Body of pancreas (tissue), 4 donors: ENCODE measurements around the gene RHOBTB1. TPM values are rescaled to one million over a fixed set of nuclear protein-coding genes. Genes with fewer than 3 reads are reported as not detected.

Source experiments
- ATAC-seq: fragments of 150-250 bp; one replicate; pipeline ENCODE4 v1.9.1; 2016
- DNase-seq, 4 donors: peaks; one replicate each; pipeline ENCODE4 v3.0.0-alpha.2; 2019
- H3K27ac ChIP-seq, 4 donors: fragments of 200-600 bp; sonication (generic); 1 replicate in 3 of 4; 2 replicates in 1 of 4; pipeline versions ENCODE4 v1.5.1 to v1.6.1; 2016 to 2019; ENCODE audit warnings: mild to moderate bottlenecking in 1 of 4, mixed read lengths in 1 of 4, moderate library complexity in 1 of 4
- H3K27me3 ChIP-seq, 2 donors: fragments of 200-600 bp; sonication (generic); one replicate each; pipeline ENCODE4 v1.6.0; 2016; ENCODE audit warnings: mild to moderate bottlenecking in 1 of 2
- H3K36me3 ChIP-seq, 2 donors: fragments of 200-600 bp; sonication (generic); replicated peaks in 1 of 2; 2 replicates each; pipeline ENCODE4 v1.5.1; 2016; ENCODE audit warnings: low read depth in 2 of 2; ENCODE audit not compliant: insufficient read depth in 1 of 2
- H3K4me1 ChIP-seq: fragments of 200-600 bp; sonication (generic); one replicate; pipeline ENCODE4 v1.6.0; 2016
- H3K4me3 ChIP-seq, 2 donors: fragments of 200-600 bp; sonication (generic); 1 replicate in 1 of 2; 2 replicates in 1 of 2; pipeline ENCODE4 v1.5.1; 2016 to 2019
- H3K9me3 ChIP-seq, 3 donors: fragments of 200-600 bp; sonication (generic); 1 replicate in 2 of 3; 2 replicates in 1 of 3; pipeline ENCODE4 v1.5.1; 2016
- CTCF ChIP-seq, 7 experiments: fragments of 450-650 bp in 4 of 7; fragments of 200-600 bp in 3 of 7; sonication (generic) in 3 of 7; IDR thresholded peaks; one replicate each; pipeline ENCODE4 v1.5.1; 2016 to 2019; ENCODE audit warnings: antibody characterized with exemption in 7 of 7
- POLR2A ChIP-seq, 3 donors: fragments of 450-650 bp; IDR thresholded peaks; one replicate each; pipeline ENCODE4 v1.6.1; 2016; ENCODE audit warnings: antibody characterized with exemption in 3 of 3, mild to moderate bottlenecking in 2 of 3
- WGBS, 2 donors: methylation state at CpG; one replicate each; pipeline ENCODE4 v1.1.5; 2017; 5-methylcytosine and 5-hydroxymethylcytosine counted together
- intact Hi-C: fragments of 100-400 bp; cut with DNase I; formaldehyde crosslinking; loops from one replicate; pipeline ENCODE4 v1.15.1; 2023
- total RNA-seq, 2 donors: library from RNA; depleted of rRNA; stranded (reverse); fragments of >200 nt; gene quantifications; one replicate each; pipeline ENCODE4 v1.1.0, GENCODE V29; 2016

RHOBTB1 gene
- total RNA-seq, 2 donors from 2014 or later, result 5.9 to 12.2 TPM

DNA sequence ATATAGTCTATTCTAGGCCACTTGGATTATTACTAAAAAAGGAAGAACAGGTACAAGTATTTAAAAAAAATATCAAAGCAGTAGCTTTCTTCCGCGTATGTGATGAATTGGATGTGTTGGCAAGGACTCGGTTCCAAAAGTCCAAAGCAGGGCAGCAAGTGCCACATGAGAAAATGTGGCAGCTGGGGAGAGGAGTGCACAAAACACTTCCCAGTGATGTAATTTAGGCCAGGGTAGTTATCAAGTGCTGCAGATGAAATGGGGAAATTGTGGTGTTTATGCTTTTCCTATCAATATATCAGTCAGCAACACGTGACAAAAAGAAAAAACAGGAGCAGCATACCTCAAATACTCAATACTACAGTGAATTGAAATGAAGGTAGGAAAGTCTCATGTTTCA lies 7.0 kb downstream of the RHOBTB1 start:
- Histone ChIP-seq H3K4me1 (peaks cover 41% of the 10 kb centered on the region), H3K4me3 (no peak overlapping the region), H3K9me3 (no peaks in the 10 kb centered on the region), H3K36me3 (no peaks in the 10 kb centered on the region), H3K27me3 (no peaks in the 10 kb centered on the region), H3K27ac (peak overlapping the region in 3 of 4 donors; percentile 49 to 76 (median 61))
- WGBS, 2 donors, result 20 to 44% methylated on average over 4 of the region's 4 CpGs
- no peak for TF ChIP-seq POLR2A (IDR thresholded peaks at IDR 0.05)
- TF ChIP-seq CTCF (IDR thresholded peaks at IDR 0.05), result no peak
- ATAC-seq (peak; percentile 74), DNase-seq (peak; percentile 39 to 76 (median 54))
- intact Hi-C loops, result no loop called here

DNA sequence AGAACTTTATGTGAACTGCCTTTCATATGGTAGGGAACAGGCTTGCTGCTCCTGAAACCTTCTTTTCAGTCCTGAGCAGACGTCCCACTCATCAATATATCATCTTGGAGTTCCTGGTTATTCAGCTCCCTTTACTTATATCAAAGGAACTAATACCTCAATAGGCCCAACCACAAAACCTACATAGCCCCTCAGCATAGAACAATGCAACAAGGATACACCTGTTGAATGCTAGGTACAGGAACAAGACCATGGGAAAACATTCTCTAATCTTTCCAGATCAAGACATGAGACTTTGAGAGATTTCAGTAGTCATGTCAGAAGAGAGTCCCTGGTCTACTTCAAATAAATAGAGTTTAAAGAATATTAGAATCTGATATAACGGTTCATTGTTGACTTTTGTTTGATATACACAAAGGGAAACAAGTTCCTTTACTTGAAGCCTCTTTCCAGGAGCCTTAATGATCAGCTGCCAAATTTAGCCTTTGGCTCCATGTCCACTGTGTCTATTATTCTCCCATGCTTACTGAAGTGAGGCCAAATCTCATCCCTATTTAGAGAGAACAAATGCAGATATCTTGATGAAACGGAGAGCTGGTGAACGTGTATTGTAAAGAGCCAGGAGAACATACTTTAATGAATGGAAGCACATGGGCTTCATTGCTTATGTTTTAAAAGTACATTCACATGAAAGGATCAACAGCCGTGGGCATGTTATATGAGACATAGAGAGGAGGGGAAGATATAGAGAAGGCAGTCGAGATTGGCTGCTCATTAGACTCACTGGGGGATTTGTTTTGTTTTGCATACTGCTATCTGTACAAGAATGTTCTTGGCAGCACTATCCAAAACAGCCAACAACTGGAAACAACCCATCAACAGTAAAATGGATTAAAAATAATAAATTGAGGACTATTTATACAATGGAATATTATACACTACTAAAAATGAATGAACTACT lies 9.5 kb downstream of the RHOBTB1 start:
- H3K36me3 ChIP-seq, result no peaks in the 10 kb centered on the region
- no peak overlapping the region for H3K4me3 ChIP-seq
- H3K9me3 ChIP-seq, result no peaks in the 10 kb centered on the region
- ATAC-seq (no peak), DNase-seq (no peak)
- H3K27ac ChIP-seq, result no peak overlapping the region
- TF ChIP-seq CTCF (IDR thresholded peaks at IDR 0.05), result no peak
- TF ChIP-seq POLR2A (IDR thresholded peaks at IDR 0.05), result no peak
- peaks cover 40% of the 10 kb centered on the region for H3K4me1 ChIP-seq
- 53 to 55% methylated on average over 6 of the region's 6 CpGs for WGBS, 2 donors
- no peaks in the 10 kb centered on the region for H3K27me3 ChIP-seq
- intact Hi-C loops, result no loop called here

- 66 to 70% methylated on average over 4 of the region's 4 CpGs for WGBS, 2 donors
- intact Hi-C loops, result no loop called here
These were observed 11.2 kb downstream of the RHOBTB1 start for GRCh38 chr10:60932756-60933155.

GRCh38 chr10:60930237-60930636 lies 13.7 kb downstream of the RHOBTB1 start:
- 46 to 61% methylated on average over 3 of the region's 3 CpGs for whole genome bisulfite sequencing, 2 donors
- no peaks in the 10 kb centered on the region for H3K9me3 ChIP-seq
- intact Hi-C loops, result no loop called here
- no peak for DNase-seq
- no peak overlapping the region for H3K4me3 ChIP-seq
- H3K27me3 ChIP-seq, result no peaks in the 10 kb centered on the region
- no peaks in the 10 kb centered on the region for H3K36me3 ChIP-seq
- no peak for ATAC-seq
- TF ChIP-seq CTCF (IDR thresholded peaks at IDR 0.05) (no peak), POLR2A (IDR thresholded peaks at IDR 0.05) (no peak)
- no peak overlapping the region for H3K27ac ChIP-seq
- H3K4me1 ChIP-seq, result peaks cover 8% of the 10 kb centered on the region

More at GRCh38 chr10:60932756-60933155, 11.2 kb downstream of the RHOBTB1 start:
- Histone ChIP-seq H3K9me3 (no peaks in the 10 kb centered on the region), H3K36me3 (no peaks in the 10 kb centered on the region), H3K27ac (no peak overlapping the region), H3K4me3 (no peak overlapping the region), H3K27me3 (no peaks in the 10 kb centered on the region), H3K4me1 (peaks cover 22% of the 10 kb centered on the region)
- TF ChIP-seq POLR2A (IDR thresholded peaks at IDR 0.05) (no peak), CTCF (IDR thresholded peaks at IDR 0.05) (no peak)
- ATAC-seq (no peak), DNase-seq (no peak)
